DMS 273 (cell line): ENCODE measurements around the gene RTN1.

Source experiments
- DNase-seq: peaks from one replicate; lab custom pipeline; 2025; ENCODE audit not compliant: unreplicated experiment; lab: John Stamatoyannopoulos, UW

Gene RTN1

GRCh38 chr14:59870277-59871165 is at the start of gene RTN1:
Gene RTN1, minus strand, starts transcription at chr14:59870776. Its CDS starts 146 bp downstream, at chr14:59870630.
- peak; percentile 87 for DNase-seq

GRCh38 chr14:59920378-59920683 is 49.8 kb upstream of the RTN1 start:
- DNase-seq: no peak

- peak; percentile 96 for DNase-seq
These were observed 49.2 kb upstream of the RTN1 start, which contains the start of gene LRRC9 for GRCh38 chr14:59919570-59920377. Gene LRRC9, plus strand, starts transcription at chr14:59920144.

GRCh38 chr14:59918824-59919569 is 48.4 kb upstream of the RTN1 start:
- DNase-seq: peak; percentile 73

- no peak for DNase-seq
These were observed 42.6 kb upstream of the RTN1 start for GRCh38 chr14:59913187-59913586.

- DNase-seq: no peak
These were observed 41.9 kb upstream of the RTN1 start for GRCh38 chr14:59912443-59912842.

- DNase-seq: no peak
These were observed 34.6 kb upstream of the RTN1 start for GRCh38 chr14:59905188-59905587.

- no peak for DNase-seq
These were observed 33.6 kb upstream of the RTN1 start for GRCh38 chr14:59904184-59904583.

GRCh38 chr14:59900556-59900955 is 30.0 kb upstream of the RTN1 start:
- DNase-seq: no peak

- DNase-seq: peak; percentile 74
These were observed 27.3 kb upstream of the RTN1 start for GRCh38 chr14:59897757-59898383.

- DNase-seq: no peak
These were observed 25.1 kb upstream of the RTN1 start for GRCh38 chr14:59895721-59896120.

GRCh38 chr14:59890676-59891075 is 20.1 kb upstream of the RTN1 start:
- peak; percentile 10 for DNase-seq

- peak; percentile 53 for DNase-seq
These were observed 12.4 kb upstream of the RTN1 start for GRCh38 chr14:59882957-59883356.

GRCh38 chr14:59871166-59871495 is 555 bp upstream of the RTN1 start:
- no peak for DNase-seq

- DNase-seq: peak; percentile 47
These were observed 958 bp downstream of the RTN1 start for GRCh38 chr14:59869381-59870255.

GRCh38 chr14:59868021-59868420 is 2.6 kb downstream of the RTN1 start:
- no peak for DNase-seq

GRCh38 chr14:59863806-59864525 is 6.6 kb downstream of the RTN1 start:
- DNase-seq: no peak

- no peak for DNase-seq
These were observed 13.2 kb downstream of the RTN1 start for GRCh38 chr14:59857328-59857727.

- no peak for DNase-seq
These were observed 18.2 kb downstream of the RTN1 start for GRCh38 chr14:59852350-59852749.
